ENCODE data around the gene EPHB2.

- TF ChIP-seq EP300 (IDR thresholded peaks at IDR 0.05): no peak
- TF ChIP-seq CTCF (IDR thresholded peaks at IDR 0.05): no peak
Observed at GRCh38 chr1:22750685-22751051, 40.0 kb downstream of the EPHB2 start.
